Omental fat pad (tissue), 4 donors: ENCODE results near the gene AP1G2. TPM values are rescaled to one million over a fixed set of nuclear protein-coding genes. Genes with fewer than 3 reads are reported as not detected.

Source experiments
- ATAC-seq: fragments of 150-250 bp; one replicate; pipeline ENCODE4 v1.9.1; 2016; ENCODE audit warnings: mild to moderate bottlenecking, moderate library complexity; ENCODE audit not compliant: low FRiP score
- DNase-seq: peaks from one replicate; pipeline ENCODE4 v3.0.0-alpha.2; 2019; ENCODE audit warnings: low spot score
- total RNA-seq, 4 donors: library from RNA; depleted of rRNA; stranded (reverse); fragments of >200 nt; gene quantifications; one replicate each; pipeline ENCODE4 v1.1.0, GENCODE V29; 2016
- TF ChIP-seq, protein P1 (sequence below), 3 donors: fragments of 450-650 bp; IDR thresholded peaks; one replicate each; pipeline ENCODE4 v1.5.1; 2016 to 2017; ENCODE audit warnings: antibody characterized with exemption in 3 of 3, mild to moderate bottlenecking in 3 of 3, moderate library complexity in 2 of 3

AP1G2 gene
- total RNA-seq, 4 donors from 2014 or later = 49.5 to 72.9 (median 58.0) TPM

DNA sequence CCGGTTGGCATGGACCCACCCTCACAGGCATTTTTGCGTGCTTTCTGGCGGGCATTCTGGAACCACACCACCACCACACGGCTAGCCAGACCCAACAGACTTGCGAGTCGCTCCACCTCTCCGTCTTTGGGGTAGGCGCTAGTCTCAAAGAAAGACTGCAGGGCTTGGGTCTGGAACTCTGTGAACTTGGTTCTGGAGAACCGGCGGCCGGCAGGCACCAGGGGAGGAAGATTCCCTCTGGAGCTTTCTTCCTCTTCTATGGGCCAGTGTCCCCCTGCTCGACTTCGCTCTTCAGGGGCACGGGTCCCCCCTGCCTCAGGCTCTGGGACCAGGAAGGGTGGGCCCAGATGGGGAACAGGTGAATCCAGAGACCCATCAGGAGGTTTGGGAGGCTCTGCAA, 42.6 kb downstream of the AP1G2 start:
- TF ChIP-seq, protein P1, sequence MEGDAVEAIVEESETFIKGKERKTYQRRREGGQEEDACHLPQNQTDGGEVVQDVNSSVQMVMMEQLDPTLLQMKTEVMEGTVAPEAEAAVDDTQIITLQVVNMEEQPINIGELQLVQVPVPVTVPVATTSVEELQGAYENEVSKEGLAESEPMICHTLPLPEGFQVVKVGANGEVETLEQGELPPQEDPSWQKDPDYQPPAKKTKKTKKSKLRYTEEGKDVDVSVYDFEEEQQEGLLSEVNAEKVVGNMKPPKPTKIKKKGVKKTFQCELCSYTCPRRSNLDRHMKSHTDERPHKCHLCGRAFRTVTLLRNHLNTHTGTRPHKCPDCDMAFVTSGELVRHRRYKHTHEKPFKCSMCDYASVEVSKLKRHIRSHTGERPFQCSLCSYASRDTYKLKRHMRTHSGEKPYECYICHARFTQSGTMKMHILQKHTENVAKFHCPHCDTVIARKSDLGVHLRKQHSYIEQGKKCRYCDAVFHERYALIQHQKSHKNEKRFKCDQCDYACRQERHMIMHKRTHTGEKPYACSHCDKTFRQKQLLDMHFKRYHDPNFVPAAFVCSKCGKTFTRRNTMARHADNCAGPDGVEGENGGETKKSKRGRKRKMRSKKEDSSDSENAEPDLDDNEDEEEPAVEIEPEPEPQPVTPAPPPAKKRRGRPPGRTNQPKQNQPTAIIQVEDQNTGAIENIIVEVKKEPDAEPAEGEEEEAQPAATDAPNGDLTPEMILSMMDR (IDR thresholded peaks at IDR 0.05) = no peak
- ATAC-seq = no peak
- no peak for DNase-seq

DNA sequence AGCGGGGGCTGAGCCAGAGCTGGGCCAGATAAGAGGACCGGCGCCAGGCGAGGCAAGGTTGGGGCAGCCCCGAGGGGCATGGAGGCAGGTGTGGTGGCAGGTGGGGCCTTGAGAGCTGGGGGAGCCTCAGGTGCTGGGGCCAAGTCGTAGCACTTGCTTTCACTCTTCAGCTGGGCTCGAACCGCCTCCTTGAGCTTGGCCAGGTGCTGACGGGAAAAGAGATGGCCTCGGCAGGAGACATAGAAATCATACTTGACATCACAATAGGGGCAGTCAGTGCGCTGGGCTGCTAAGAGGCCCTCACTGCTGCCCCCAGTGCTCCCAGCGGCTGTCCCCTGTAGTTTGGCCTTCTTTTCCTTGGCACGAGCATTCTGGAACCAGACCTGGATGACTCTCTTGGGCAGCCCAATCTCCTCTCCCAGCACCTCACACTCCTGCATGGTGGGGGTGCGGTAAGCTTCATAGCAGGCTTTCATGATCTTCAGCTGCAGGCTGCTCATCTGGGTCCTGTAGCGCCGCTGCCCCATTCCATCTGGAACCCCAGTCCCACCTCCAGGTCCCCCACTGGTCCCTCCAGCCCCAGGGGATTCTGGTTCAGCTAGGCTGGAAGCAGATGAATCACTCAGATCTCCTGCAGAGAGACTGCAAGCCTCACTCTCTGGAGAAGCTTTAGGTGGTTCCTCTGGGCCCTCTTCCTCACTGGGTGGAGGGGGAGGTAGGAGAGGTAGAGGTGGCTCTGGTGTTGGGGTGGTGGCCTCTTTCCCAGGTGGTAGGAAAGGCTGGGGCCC, 44.2 kb downstream of the AP1G2 start:
- TF ChIP-seq, protein P1 (IDR thresholded peaks at IDR 0.05) = no peak
- DNase-seq (no peak), ATAC-seq (no peak)

DNA sequence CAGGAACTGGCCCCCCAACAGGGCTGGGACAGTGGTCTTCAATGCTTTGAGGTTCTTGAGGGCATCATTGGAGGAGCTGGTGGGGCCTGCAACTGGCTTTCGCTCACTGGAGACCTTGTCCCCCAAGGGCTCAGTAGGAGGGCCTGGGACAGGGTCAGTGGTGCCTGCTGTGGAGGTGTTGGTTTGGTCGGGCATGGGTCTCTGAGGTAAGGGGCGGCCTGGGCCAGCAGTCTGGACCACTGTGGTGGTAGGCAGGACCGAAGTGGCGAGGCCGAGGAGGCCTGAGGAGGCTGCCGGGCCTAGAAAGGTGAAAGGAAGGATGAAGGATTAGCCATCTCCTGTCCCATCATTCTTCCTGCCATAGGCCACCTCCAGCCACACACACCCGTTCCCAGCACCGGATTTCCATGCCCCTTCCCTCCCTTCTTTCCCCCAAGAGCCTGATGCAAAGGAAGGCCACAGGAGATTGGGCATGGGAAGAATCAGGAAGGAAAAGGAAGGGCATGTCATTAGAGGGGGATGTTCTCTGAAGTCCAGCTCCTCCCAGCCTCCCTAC, 44.9 kb downstream of the AP1G2 start:
- ATAC-seq (no peak), DNase-seq (no peak)
- TF ChIP-seq, protein P1 (IDR thresholded peaks at IDR 0.05) = no peak

DNA sequence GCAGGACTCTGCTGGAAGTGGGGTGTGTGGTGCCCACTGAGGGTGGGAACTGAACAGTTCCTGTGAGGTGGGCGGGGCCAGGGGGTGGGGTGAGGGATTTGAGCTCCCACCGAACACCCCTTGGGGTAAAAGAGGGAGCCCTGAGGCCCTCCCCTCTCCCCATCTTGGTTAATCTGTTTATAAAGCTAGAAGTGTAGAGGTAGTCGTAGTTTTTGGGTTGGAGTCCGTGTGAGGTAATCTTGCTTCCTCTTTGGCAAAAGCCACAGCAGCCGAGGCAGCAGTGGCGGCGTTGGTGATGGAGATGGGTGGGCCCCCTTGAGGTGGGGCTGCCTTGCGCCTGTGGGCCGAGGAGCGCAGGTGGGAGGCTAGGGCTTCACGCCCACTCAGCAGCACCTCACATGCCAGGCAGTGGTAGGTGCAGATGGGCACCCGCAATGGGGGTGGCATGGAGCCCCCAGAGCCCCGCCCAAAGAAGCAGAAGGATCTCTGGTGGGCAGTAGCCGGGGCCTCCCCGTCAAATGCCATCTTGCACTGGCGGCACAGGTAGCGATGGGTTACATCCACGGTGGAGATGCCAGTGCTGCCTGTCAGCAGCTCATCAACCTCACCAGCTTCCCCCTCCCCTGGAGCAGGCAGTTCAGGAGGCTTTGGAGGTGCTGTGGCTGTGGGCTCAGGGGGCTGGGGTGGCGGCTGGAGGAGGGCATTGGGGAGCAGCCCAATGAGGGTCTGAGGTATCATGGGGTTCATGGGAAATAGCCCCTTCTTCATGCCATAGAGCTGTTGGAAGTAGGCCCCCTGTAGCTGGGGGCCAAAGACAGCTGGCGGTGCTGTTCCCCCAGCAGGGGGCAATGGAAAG, 45.6 kb downstream of the AP1G2 start:
- ATAC-seq = no peak
- TF ChIP-seq, protein P1 (IDR thresholded peaks at IDR 0.05) = no peak
- DNase-seq = no peak

DNA sequence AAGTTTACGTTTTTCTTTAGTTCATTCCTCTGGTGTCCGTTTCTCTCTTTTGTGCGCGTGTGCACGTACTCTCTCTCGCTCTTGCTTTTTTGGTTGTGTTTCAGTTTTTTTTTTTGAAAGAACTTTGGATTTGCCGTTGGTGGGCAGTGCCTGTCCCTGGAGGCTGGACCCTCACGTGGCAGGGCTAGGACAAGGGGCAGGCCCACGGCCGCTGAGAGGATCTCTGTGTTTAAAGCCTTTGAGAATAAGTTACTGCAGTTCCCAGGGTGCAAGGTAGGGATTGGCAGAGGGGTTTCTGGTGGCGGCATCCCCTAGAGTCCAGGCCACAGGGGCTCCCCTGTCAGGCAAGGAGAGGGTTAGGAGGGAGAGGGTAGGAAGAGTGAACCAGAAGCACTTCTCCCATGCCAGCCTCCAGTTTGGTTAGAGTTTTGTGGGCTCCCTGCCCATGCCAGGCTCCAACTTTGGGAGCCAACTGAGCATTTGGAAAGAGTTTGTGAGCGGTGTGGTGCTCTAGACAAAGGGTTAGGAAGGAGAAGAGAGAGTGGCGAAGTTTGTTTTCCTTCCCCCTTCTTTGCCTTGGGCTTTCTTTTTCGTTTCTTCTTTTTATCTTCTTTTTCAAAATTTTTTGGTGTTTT, 46.6 kb downstream of the AP1G2 start:
- ATAC-seq (no peak), DNase-seq (no peak)
- TF ChIP-seq, protein P1 (IDR thresholded peaks at IDR 0.05) = no peak

DNA sequence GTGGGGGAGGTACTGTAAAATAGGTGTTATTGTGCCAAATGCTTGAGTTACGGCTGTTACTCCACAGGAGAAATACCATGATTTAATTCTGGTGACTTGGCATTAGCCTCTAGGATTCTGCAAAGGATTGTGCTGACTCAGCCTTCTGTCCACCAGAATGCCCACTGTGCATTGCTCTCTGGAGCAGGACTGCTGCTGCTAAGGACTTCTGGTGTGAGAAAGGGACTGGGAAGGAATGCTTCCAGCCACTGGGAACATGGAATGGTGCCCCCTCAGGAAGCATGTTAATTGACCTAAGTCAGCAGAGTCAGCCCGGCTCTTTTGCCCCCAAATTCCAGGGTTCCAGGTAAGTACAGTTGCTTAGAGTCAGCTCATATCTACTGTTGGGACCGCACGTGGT, 48.9 kb downstream of the AP1G2 start:
- DNase-seq = no peak
- no peak for ATAC-seq
- TF ChIP-seq, protein P1 (IDR thresholded peaks at IDR 0.05) = no peak
